Muscle layer of duodenum (tissue), 2 donors: ENCODE measurements around the gene KIF26B.
"Not testable (repeated sequence)": the region's sequence is repeated elsewhere in the genome, so short reads cannot be mapped to it uniquely, and the experiment has no call there.

Experiments
- H3K27ac ChIP-seq: one replicate; pipeline ENCODE4 v1.7.0; 2013; ENCODE audit warnings: mild to moderate bottlenecking, low read length
- H3K27me3 ChIP-seq: one replicate; pipeline ENCODE4 v1.7.0; 2013; ENCODE audit warnings: low read depth, mild to moderate bottlenecking, control low read depth, low read length
- H3K36me3 ChIP-seq, 2 donors: one replicate each; pipeline ENCODE4 v1.7.0; 2013; ENCODE audit warnings: low read length in 2 of 2, control low read depth in 1 of 2, mild to moderate bottlenecking in 1 of 2; ENCODE audit not compliant: insufficient read depth in 2 of 2, control insufficient read depth in 1 of 2
- H3K4me1 ChIP-seq, 2 donors: one replicate each; pipeline ENCODE4 v1.7.0; 2013; ENCODE audit warnings: low read length in 2 of 2, mild to moderate bottlenecking in 2 of 2, control low read depth in 1 of 2, moderate library complexity in 1 of 2; ENCODE audit not compliant: insufficient read depth in 2 of 2, control insufficient read depth in 1 of 2
- H3K4me3 ChIP-seq, 2 donors: one replicate each; pipeline ENCODE4 v1.7.0; 2013; ENCODE audit warnings: low read length in 2 of 2, low read depth in 1 of 2, mild to moderate bottlenecking in 1 of 2
- H3K9me3 ChIP-seq, 2 donors: one replicate each; pipeline ENCODE4 v1.7.0; 2013; ENCODE audit warnings: low read length in 2 of 2, control low read depth in 1 of 2, mild to moderate bottlenecking in 1 of 2; ENCODE audit not compliant: control insufficient read depth in 1 of 2
- donor health status: healthy.

Gene KIF26B

DNA sequence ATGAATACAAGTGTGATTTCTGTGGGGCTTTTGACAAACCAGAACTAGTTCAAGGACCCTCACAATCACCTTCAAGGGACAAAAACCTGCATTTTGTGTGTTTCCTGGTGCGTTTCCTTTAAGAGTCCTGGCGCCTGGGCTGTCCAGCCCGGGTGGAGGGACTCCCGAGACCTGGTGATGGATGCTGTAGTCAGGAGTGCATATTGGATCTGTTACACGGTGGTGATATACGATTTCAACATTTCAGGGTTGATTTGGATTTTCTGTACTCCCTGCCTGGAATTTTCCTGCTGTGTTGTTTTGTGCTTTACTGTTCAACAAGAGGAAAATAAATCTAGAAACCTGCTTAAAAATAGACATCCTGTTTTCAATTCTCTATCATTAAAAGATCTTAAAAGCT lies 162.0 kb downstream of the KIF26B start:
- H3K36me3 ChIP-seq, result no peaks in the 10 kb centered on the region

DNA sequence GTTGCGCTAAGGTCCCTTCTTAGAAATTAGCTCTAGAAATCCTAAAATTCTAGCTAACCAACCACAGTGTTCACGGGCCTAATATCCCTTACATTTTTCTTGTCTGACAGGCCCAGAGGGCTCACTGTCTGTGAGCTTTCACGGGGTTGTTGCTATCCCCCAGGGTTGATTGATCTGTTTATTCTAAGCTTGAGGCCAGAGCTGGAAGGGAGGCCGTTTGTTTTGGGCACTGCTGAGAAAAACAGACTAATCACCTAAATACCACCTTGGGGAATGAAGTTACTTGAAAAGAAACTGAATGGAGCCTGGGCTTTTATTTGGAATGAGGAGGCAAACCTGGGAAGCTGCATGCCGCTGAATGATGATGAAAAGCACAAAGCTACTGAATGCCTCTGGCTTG lies 162.4 kb downstream of the KIF26B start:
- no peak overlapping the region for H3K4me3 ChIP-seq
- H3K36me3 ChIP-seq, result no peaks in the 10 kb centered on the region
- no peaks in the 10 kb centered on the region for H3K9me3 ChIP-seq
- H3K27me3 ChIP-seq, result no peaks in the 10 kb centered on the region
- H3K27ac ChIP-seq, result no peak overlapping the region
- no peaks in the 10 kb centered on the region for H3K4me1 ChIP-seq

More for the DNA sequence above, 162.0 kb downstream of the KIF26B start:
- no peak overlapping the region for H3K27ac ChIP-seq
- H3K27me3 ChIP-seq, result no peaks in the 10 kb centered on the region
- H3K4me3 ChIP-seq, result no peak overlapping the region
- H3K4me1 ChIP-seq, result no peaks in the 10 kb centered on the region
- no peaks in the 10 kb centered on the region for H3K9me3 ChIP-seq

DNA sequence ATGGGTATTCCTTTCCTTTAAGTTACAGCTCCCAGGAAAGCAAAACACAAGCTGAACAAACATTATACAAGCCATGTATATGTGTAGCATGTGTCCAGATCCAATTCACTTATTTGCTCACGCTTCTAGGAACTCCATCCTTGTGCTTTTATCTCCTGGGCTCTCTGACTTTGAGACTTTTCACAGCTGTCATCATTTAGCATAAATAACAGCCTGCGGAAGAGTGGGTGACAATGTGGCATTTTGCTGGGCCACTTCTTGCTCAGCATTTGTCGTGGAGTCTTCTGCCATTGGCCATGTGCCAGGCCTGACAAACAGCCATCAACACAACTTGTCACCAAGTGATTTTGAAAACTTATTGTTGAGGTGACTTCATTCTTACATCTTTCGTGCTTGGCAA lies 164.3 kb downstream of the KIF26B start:
- H3K36me3 ChIP-seq, result no peaks in the 10 kb centered on the region
- H3K27ac ChIP-seq, result no peak overlapping the region
- no peaks in the 10 kb centered on the region for H3K9me3 ChIP-seq
- no peaks in the 10 kb centered on the region for H3K27me3 ChIP-seq
- H3K4me3 ChIP-seq, result no peak overlapping the region
- H3K4me1 ChIP-seq, result no peaks in the 10 kb centered on the region

- H3K27ac ChIP-seq, result no peak overlapping the region
- no peak overlapping the region for H3K4me3 ChIP-seq
- H3K36me3 ChIP-seq, result no peaks in the 10 kb centered on the region
- H3K27me3 ChIP-seq, result no peaks in the 10 kb centered on the region
- H3K4me1 ChIP-seq, result no peaks in the 10 kb centered on the region
- H3K9me3 ChIP-seq, result no peaks in the 10 kb centered on the region
Observed at GRCh38 chr1:245322673-245323072, 167.9 kb downstream of the KIF26B start.

DNA sequence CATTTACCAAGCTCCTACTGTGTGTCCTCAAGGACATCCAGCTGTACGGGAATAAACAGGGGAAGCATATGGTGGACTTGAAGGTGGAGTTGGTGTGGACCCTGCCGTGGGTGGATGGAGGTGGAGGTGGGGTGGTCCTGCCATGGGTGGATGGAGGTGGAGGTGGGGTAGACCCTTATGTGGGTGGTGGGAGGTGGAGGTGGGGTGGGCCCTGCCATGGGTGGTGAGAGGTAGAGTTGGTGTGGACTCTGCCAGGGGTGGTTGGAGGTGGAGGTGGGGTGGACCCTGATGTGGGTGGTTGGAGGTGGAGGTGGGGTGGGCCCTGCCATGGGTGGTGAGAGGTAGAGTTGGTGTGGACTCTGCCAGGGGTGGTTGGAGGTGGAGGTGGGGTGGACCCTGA lies 169.0 kb downstream of the KIF26B start:
- H3K9me3 ChIP-seq, H3K4me3 ChIP-seq, H3K27me3 ChIP-seq, H3K36me3 ChIP-seq, H3K27ac ChIP-seq, H3K4me1 ChIP-seq: not testable (repeated sequence)

DNA sequence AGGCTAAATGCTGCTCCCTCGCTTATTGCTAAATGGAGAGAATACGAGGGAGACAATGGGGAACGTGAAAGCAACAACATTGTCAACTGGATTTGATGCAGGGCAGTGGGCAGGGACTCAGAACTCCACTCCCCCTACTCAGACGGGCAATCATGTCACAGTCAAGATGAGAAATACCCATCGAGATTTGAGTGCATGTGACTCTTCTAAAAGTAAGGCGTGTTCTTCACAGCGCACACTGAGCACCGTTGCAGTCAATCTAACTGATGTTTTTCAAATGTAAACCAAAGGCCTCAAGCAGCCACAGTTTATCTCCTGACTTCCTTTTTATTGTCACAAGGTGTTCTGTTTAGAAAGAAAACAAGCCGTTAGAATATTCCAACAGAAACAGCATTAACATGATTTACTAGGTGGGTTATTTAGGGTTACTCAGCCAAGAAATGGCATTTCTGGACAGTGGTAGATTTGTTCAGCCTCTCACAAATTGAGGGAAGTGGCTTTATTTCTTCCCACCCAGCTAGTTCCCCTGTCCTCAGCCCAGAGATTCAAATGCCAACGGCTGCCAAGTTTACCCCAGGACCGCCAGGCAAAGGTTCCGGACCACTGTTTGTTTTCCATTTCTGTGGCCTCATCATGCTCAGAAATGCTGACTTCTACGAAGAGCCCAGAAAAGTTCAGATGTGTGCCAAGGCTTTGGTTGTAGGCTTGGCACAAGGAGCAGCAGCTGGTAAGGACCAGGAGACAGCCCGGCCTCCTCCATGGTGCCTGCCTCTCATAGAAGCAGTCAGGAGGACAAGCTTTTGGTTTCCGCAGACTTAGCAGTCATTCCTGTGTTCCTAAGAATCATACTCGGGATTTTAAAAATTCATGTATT lies 171.4 kb downstream of the KIF26B start:
- Histone ChIP-seq H3K4me3 (no peak overlapping the region), H3K9me3 (no peaks in the 10 kb centered on the region), H3K27me3 (no peaks in the 10 kb centered on the region), H3K4me1 (no peaks in the 10 kb centered on the region), H3K27ac (no peak overlapping the region), H3K36me3 (no peaks in the 10 kb centered on the region)

- Histone ChIP-seq H3K9me3 (no peaks in the 10 kb centered on the region), H3K4me3 (no peak overlapping the region), H3K27ac (no peak overlapping the region), H3K4me1 (no peaks in the 10 kb centered on the region), H3K36me3 (no peaks in the 10 kb centered on the region), H3K27me3 (no peaks in the 10 kb centered on the region)
Observed at GRCh38 chr1:245327360-245327759, 172.6 kb downstream of the KIF26B start.

DNA sequence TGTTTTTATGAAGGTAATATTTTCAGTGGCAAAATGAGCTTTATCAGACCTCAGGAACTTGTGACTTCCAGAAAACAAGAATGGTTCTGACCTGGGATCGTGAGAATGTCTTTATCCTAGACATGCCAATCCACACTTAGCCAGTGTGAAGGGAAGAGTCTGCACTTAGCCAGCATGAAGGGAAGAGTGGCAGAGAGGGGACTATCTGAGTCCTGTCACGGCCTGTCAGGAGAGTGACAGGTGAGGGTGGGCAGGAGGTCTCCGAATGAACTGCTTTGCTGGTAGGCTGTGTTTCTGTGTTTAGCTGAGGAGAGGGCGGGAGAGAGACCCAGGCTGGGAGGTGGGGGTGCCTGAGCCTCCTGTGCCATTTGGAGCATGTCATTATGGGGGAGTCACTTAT lies 173.1 kb downstream of the KIF26B start:
- H3K27me3 ChIP-seq, result no peaks in the 10 kb centered on the region
- no peaks in the 10 kb centered on the region for H3K36me3 ChIP-seq
- H3K4me3 ChIP-seq, result no peak overlapping the region
- no peak overlapping the region for H3K27ac ChIP-seq
- H3K9me3 ChIP-seq, result no peaks in the 10 kb centered on the region
- no peaks in the 10 kb centered on the region for H3K4me1 ChIP-seq

- H3K4me1 ChIP-seq, result no peaks in the 10 kb centered on the region
- no peaks in the 10 kb centered on the region for H3K9me3 ChIP-seq
- H3K4me3 ChIP-seq, result no peak overlapping the region
- H3K27me3 ChIP-seq, result no peaks in the 10 kb centered on the region
- H3K27ac ChIP-seq, result no peak overlapping the region
- H3K36me3 ChIP-seq, result no peaks in the 10 kb centered on the region
Observed at GRCh38 chr1:245330951-245331350, 176.2 kb downstream of the KIF26B start.

GRCh38 chr1:245332085-245332484 lies 177.3 kb downstream of the KIF26B start:
- H3K9me3 ChIP-seq, result no peaks in the 10 kb centered on the region
- H3K27me3 ChIP-seq, result no peaks in the 10 kb centered on the region
- H3K4me3 ChIP-seq, result no peak overlapping the region
- H3K4me1 ChIP-seq, result no peaks in the 10 kb centered on the region
- H3K27ac ChIP-seq, result no peak overlapping the region
- no peaks in the 10 kb centered on the region for H3K36me3 ChIP-seq

DNA sequence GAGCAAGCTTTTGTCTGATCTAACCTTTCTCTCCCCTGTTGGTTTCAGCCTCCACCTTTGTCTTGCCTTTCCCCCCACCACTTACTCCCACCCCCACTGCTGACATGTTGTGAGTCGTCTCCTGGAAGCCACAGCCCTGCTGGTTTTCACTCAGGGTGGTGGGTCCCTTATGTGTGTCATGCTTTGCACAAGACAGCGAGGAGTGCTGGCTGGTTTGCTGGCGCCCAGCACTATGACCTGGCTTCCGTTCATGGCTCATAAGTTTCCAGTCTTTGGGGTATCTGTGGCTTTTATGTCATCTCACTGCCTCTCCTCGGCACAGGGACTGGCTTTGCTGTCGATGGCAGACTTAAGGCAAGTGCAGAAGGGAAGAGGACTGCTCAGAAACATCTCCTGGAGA lies 177.7 kb downstream of the KIF26B start:
- Histone ChIP-seq H3K27me3 (no peaks in the 10 kb centered on the region), H3K4me3 (no peak overlapping the region), H3K4me1 (no peaks in the 10 kb centered on the region), H3K27ac (no peak overlapping the region), H3K36me3 (no peaks in the 10 kb centered on the region), H3K9me3 (no peaks in the 10 kb centered on the region)

- H3K36me3 ChIP-seq, result no peaks in the 10 kb centered on the region
- H3K4me3 ChIP-seq, result no peak overlapping the region
- H3K9me3 ChIP-seq, result no peaks in the 10 kb centered on the region
- no peaks in the 10 kb centered on the region for H3K27me3 ChIP-seq
- no peak overlapping the region for H3K27ac ChIP-seq
- H3K4me1 ChIP-seq, result no peaks in the 10 kb centered on the region
Observed at GRCh38 chr1:245334235-245334634, 179.4 kb downstream of the KIF26B start.
